ENCODE measurements around the gene TBL1Y.

Gene TBL1Y

DNA sequence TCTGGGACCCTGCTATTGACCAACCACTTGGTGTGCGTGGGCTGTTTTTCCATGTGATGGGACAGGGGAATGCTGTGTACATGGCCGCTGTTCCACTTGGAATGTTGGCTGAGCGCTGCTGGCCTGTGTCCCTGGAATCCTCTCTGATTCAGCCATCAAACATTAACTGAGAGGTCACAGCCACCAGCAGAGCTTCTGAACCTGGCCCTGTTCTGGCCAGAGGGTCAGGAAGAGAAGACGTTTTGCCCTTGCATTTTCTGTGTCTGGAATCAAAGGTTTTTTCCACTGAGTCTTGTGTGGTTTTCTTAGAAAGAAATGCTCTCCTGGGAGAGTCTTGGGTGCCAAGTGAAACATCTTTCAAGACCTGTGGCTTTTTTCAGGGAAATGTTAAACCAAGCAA, 85.5 kb downstream of the TBL1Y start:
- no peak for TF ChIP-seq ZFX (IDR thresholded peaks at IDR 0.05; ENCODE audit: borderline replicate concordance)
- TF ChIP-seq, protein P1, sequence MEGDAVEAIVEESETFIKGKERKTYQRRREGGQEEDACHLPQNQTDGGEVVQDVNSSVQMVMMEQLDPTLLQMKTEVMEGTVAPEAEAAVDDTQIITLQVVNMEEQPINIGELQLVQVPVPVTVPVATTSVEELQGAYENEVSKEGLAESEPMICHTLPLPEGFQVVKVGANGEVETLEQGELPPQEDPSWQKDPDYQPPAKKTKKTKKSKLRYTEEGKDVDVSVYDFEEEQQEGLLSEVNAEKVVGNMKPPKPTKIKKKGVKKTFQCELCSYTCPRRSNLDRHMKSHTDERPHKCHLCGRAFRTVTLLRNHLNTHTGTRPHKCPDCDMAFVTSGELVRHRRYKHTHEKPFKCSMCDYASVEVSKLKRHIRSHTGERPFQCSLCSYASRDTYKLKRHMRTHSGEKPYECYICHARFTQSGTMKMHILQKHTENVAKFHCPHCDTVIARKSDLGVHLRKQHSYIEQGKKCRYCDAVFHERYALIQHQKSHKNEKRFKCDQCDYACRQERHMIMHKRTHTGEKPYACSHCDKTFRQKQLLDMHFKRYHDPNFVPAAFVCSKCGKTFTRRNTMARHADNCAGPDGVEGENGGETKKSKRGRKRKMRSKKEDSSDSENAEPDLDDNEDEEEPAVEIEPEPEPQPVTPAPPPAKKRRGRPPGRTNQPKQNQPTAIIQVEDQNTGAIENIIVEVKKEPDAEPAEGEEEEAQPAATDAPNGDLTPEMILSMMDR (IDR thresholded peaks at IDR 0.05) = no peak
- no peak overlapping the region for H3K27ac ChIP-seq

DNA sequence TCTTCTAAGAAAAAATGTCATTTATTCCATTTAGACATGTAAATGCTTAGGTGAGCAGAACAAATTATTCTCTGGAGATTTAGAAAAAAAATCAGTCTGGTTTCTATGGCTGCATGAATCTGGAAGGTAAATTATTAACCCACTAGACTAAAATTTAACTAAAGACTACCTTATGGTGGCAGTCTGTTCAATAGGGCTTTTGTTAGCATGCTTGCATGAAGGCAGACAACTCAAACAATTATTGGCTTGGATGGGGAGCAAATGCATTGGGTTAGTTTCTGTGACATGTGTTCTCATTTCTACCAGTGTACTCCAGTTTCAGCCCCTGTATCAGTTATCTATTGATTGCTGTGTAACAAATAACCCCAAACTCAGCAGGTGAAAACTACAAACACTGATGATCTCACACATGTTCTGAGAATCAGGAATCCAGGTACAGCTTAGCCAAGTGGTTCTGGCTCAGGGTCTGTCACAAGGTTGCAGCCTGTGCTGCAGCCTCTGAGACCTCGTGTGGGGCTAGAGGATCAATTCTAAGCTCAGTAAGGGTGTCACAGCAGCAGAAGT, 87.1 kb downstream of the TBL1Y start:
- TF ChIP-seq, protein P1 (IDR thresholded peaks at IDR 0.05) = no peak
- TF ChIP-seq ZFX (IDR thresholded peaks at IDR 0.05; ENCODE audit: borderline replicate concordance) = no peak
- H3K27ac ChIP-seq = no peak overlapping the region

DNA sequence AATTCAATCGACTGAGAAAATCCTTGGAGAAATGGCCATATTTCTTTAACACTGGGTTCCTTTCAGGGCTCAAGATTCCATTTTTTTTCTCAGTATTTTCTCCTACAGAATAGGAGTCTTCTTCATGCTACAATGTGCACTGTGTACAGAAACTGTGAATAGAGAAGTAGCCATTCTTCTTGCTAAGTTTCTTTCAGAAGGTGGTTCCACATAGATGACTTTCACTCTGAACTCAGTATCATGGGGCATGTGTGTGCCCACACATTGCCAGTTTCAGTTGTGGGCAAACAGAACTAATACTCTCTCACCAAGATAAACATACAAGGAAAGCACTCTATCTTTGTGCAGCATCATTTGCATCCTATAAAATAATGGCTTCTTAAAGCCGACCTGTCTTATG, 89.4 kb downstream of the TBL1Y start:
- no peak for TF ChIP-seq ZFX (IDR thresholded peaks at IDR 0.05; ENCODE audit: borderline replicate concordance)
- TF ChIP-seq, protein P1 (IDR thresholded peaks at IDR 0.05) = no peak
- H3K27ac ChIP-seq = no peak overlapping the region

DNA sequence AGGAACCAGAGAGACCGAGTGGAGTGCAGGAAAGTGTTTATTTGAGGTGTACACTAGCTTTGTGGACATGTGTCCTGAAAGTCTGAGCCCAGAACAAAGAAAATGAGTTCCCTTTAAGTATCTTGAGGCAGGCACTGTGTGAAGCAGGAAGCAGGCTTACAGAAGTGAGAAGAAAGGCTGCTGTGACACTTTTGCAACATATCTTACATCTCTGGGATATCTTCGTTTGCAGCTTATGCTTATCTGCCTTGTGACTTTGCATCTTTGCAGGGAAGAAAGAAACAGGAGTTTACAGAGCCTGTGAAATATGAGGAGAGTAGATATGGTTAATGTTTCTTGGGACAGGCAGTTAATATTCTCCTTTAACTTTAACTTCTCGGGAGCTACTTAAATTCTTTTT, 92.1 kb downstream of the TBL1Y start:
- TF ChIP-seq ZFX (IDR thresholded peaks at IDR 0.05; ENCODE audit: borderline replicate concordance) = no peak
- TF ChIP-seq, protein P1 (IDR thresholded peaks at IDR 0.05) = no peak
- H3K27ac ChIP-seq = no peak overlapping the region

DNA sequence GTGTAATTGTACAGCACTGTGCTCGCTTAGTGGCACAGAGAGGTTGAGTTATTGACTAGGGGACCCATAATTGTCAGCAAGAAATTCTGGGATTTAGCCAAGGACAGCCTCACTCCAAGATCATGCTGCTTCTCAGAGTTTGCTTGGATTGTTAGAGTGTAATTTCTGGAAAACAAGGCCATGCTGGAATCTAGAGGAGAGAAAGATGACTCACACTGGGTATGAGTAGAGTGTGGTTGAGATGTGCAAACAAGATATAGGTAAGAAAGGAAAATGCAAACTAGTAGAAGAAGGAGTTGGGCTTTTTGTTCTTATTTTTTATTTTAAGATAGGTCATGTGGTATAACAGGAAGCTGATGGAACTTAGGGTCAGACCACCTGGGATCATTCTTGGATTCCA, 97.4 kb downstream of the TBL1Y start:
- TF ChIP-seq, protein P1 (IDR thresholded peaks at IDR 0.05) = no peak
- no peak for TF ChIP-seq ZFX (IDR thresholded peaks at IDR 0.05; ENCODE audit: borderline replicate concordance)
- H3K27ac ChIP-seq = no peak overlapping the region

DNA sequence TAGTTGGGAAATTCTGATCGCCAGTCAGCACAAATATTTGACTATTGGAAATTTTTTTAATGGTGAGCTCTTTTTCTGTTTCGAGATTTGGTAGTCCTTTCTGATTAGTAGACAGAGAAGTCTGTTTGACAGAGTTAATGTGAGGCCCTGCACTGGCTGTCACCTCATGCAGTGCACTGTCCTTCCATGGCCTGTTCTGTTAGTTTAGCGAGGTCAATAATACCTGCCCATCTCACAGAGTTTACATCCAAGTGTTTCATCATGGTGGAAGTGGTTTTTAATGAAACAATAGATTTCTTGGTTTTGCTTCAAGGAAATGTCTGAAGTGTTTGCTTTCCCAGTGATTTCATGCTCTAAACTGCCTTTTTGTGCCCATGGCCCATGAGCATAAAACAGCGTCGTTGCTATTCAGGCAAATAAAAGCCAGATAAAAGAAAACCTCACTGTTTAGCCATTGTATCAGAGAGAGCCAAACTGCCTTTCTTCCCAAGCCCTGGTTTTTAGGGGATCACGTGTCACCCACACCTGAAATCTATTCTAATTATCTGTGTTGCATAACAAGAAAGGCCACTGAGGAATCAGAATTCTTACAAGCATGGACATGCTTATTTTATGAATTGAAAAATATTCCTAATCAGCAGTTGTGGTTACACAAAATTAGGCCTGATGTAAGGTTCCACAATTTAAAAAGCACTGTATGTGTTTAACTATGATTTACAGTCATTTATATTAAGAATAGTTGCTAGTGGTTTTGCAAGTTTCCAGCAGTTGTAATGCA, 98.3 kb downstream of the TBL1Y start:
- TF ChIP-seq, protein P1 (IDR thresholded peaks at IDR 0.05) = no peak
- no peak for TF ChIP-seq ZFX (IDR thresholded peaks at IDR 0.05; ENCODE audit: borderline replicate concordance)

DNA sequence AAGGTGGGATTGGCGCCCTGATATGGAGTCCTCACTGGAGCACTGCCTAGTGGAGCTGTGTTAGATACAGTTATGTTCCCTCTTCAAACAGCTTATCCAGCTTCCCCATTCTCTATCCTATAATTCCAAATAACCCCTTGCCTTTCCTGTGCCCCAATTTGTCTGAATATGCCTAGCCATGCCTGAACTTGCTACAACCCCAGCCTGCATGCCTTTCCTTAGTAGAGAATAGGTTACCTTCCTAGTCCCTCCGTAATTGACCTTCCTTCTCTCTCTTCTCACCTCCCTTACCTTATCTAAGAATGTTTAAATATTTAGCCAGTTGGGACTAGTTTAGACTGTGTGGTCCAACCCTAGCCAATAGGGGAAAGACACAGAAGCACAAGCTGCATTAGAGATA, 102.6 kb downstream of the TBL1Y start:
- TF ChIP-seq, protein P1 (IDR thresholded peaks at IDR 0.05) = no peak
- TF ChIP-seq ZFX (IDR thresholded peaks at IDR 0.05; ENCODE audit: borderline replicate concordance) = no peak
- H3K27ac ChIP-seq = no peak overlapping the region

More for the DNA sequence above, 98.3 kb downstream of the TBL1Y start:
- no peak overlapping the region for H3K27ac ChIP-seq
